H1 (cell line): ENCODE results near the gene ZSCAN22. TPM values are rescaled to one million over a fixed set of nuclear protein-coding genes. Genes with fewer than 3 reads are reported as not detected.

ENCODE experiments used
- CTCF ChIA-PET: fragments of 300-600 bp; sonication (Branson Sonifier 250); formaldehyde crosslinking; loops from one replicate; lab custom pipeline; 2021; ENCODE audit not compliant: partially characterized antibody; lab: Charles Lee
- POLR2A ChIA-PET: fragments of 300-600 bp; sonication (Branson Sonifier 250); formaldehyde crosslinking; loops from one replicate; lab custom pipeline; 2021; ENCODE audit warnings: inconsistent platforms; ENCODE audit not compliant: partially characterized antibody; lab: Charles Lee
- DNase-seq, 2 experiments: peaks; one replicate each; pipeline versions ENCODE4 v3.0.0 to v3.0.0-alpha.2; 2010 to 2022; ENCODE audit warnings: low spot score in 2 of 2, low read depth in 1 of 2, mixed read lengths in 1 of 2
- FAIRE-seq: peaks from 2 replicates; lab custom pipeline; 2011; peaks lifted over from hg19 to GRCh38; lab: Jason Lieb, UNC
- H2AFZ ChIP-seq: 2 replicates; pipeline ENCODE4 v1.8.1; 2012; ENCODE audit warnings: low read length, inconsistent platforms
- H2AK5ac ChIP-seq: 2 replicates; pipeline ENCODE4 v1.6.1; 2013; ENCODE audit warnings: low read depth, low read length
- H2BK120ac ChIP-seq: replicated peaks from 2 replicates; pipeline ENCODE3; 2013; ENCODE audit warnings: low read depth, low read length, inconsistent platforms
- H2BK12ac ChIP-seq: 2 replicates; pipeline ENCODE4 v1.6.1; 2013; ENCODE audit warnings: low read depth, low read length
- H2BK15ac ChIP-seq: 2 replicates; pipeline ENCODE4 v1.6.1; 2013; ENCODE audit warnings: low read length
- H2BK20ac ChIP-seq: 2 replicates; pipeline ENCODE4 v1.6.1; 2013; ENCODE audit warnings: low read length
- H2BK5ac ChIP-seq: 2 replicates; pipeline ENCODE4 v1.6.1; 2013; ENCODE audit warnings: low read depth, low read length
- H3K14ac ChIP-seq: 2 replicates; pipeline ENCODE4 v1.6.1; 2013; ENCODE audit warnings: inconsistent platforms; ENCODE audit not compliant: insufficient read length
- H3K18ac ChIP-seq: 2 replicates; pipeline ENCODE4 v1.6.1; 2013; ENCODE audit warnings: low read length; ENCODE audit errors: extremely low read depth
- H3K23ac ChIP-seq: 2 replicates; pipeline ENCODE4 v1.6.1; 2013; ENCODE audit warnings: inconsistent platforms; ENCODE audit not compliant: insufficient read length
- H3K23me2 ChIP-seq: 2 replicates; pipeline ENCODE4 v1.6.1; 2013; ENCODE audit warnings: low read depth, low read length
- H3K27ac ChIP-seq: 2 replicates; pipeline ENCODE4 v1.6.1; 2011; ENCODE audit warnings: low read depth, low read length, inconsistent platforms
- H3K27me3 ChIP-seq, 4 experiments: replicated peaks in 1 of 4; 1 replicate in 1 of 4; 2 replicates in 3 of 4; pipeline versions ENCODE4 v1.6.1 to v1.8.1; 2011 to 2013; ENCODE audit warnings: low read length in 3 of 4, mild to moderate bottlenecking in 3 of 4, inconsistent platforms in 2 of 4, mixed read lengths in 2 of 4, moderate library complexity in 1 of 4; ENCODE audit not compliant: control insufficient read depth in 3 of 4, insufficient read depth in 3 of 4; ENCODE audit errors: extremely low read depth in 1 of 4
- H3K36me3 ChIP-seq, 4 experiments: 2 replicates each; pipeline versions ENCODE4 v1.6.1 to v1.8.1; 2011 to 2013; ENCODE audit warnings: mild to moderate bottlenecking in 4 of 4, low read length in 3 of 4, moderate library complexity in 2 of 4, control low read depth in 1 of 4, inconsistent platforms in 1 of 4; ENCODE audit not compliant: insufficient read depth in 4 of 4, control insufficient read depth in 2 of 4
- H3K4ac ChIP-seq: replicated peaks from 2 replicates; pipeline ENCODE3; 2013; ENCODE audit warnings: low read length, low read depth, mixed read lengths, inconsistent platforms; ENCODE audit not compliant: insufficient read length
- H3K4me1 ChIP-seq, 4 experiments: replicated peaks in 1 of 4; 1 replicate in 1 of 4; 2 replicates in 3 of 4; pipeline versions ENCODE4 v1.6.1 to v1.8.1; 2011 to 2013; ENCODE audit warnings: low read length in 3 of 4, inconsistent platforms in 2 of 4, mixed read lengths in 1 of 4; ENCODE audit not compliant: insufficient read depth in 4 of 4, control insufficient read depth in 3 of 4
- H3K4me2 ChIP-seq, 2 experiments: 2 replicates each; pipeline versions ENCODE4 v1.6.1 to v1.8.1; 2011 to 2013; ENCODE audit warnings: low read depth in 2 of 2, low read length in 2 of 2, control low read depth in 1 of 2, inconsistent platforms in 1 of 2, mild to moderate bottlenecking in 1 of 2; ENCODE audit not compliant: insufficient read depth in 1 of 2
- H3K4me3 ChIP-seq, 4 experiments: fragments of 200-600, 300-600 bp in 1 of 4; sonication (generic), shearing (Covaris generic), sonication (Bioruptor Twin) in 1 of 4; 2 replicates each; pipeline versions ENCODE4 v1.5.1 to v1.8.1; 2011 to 2016; ENCODE audit warnings: low read length in 4 of 4, low read depth in 3 of 4, control low read depth in 2 of 4, inconsistent platforms in 2 of 4, mild to moderate bottlenecking in 2 of 4, mixed read lengths in 1 of 4, moderate library complexity in 1 of 4; ENCODE audit not compliant: insufficient read depth in 2 of 4; ENCODE audit errors: extremely low read depth in 1 of 4
- H3K56ac ChIP-seq: replicated peaks from 2 replicates; pipeline ENCODE3; 2013; ENCODE audit warnings: low read depth, mild to moderate bottlenecking, mixed read lengths, low read length, inconsistent platforms; ENCODE audit not compliant: insufficient read length
- H3K79me1 ChIP-seq: 2 replicates; pipeline ENCODE4 v1.6.1; 2013; ENCODE audit warnings: low read depth, low read length, control low read depth
- H3K79me2 ChIP-seq, 2 experiments: 2 replicates each; pipeline versions ENCODE4 v1.6.1 to v1.8.1; 2012 to 2013; ENCODE audit warnings: low read length in 2 of 2, mild to moderate bottlenecking in 2 of 2, inconsistent platforms in 1 of 2; ENCODE audit not compliant: insufficient read depth in 2 of 2, control insufficient read depth in 1 of 2
- H3K9ac ChIP-seq, 4 experiments: replicated peaks in 1 of 4; 1 replicate in 1 of 4; 2 replicates in 3 of 4; pipeline versions ENCODE4 v1.6.1 to v1.8.1; 2011 to 2013; ENCODE audit warnings: low read depth in 3 of 4, low read length in 3 of 4, control low read depth in 2 of 4, mild to moderate bottlenecking in 2 of 4, moderate library complexity in 2 of 4, inconsistent platforms in 1 of 4; ENCODE audit errors: extremely low read depth in 1 of 4
- H3K9me3 ChIP-seq, 2 experiments: 2 replicates each; pipeline versions ENCODE4 v1.6.1 to v1.8.1; 2012 to 2013; ENCODE audit warnings: mild to moderate bottlenecking in 2 of 2, moderate library complexity in 2 of 2, control low read depth in 1 of 2, inconsistent platforms in 1 of 2, low read depth in 1 of 2, low read length in 1 of 2, mixed read lengths in 1 of 2; ENCODE audit not compliant: insufficient read depth in 2 of 2
- H4K20me1 ChIP-seq, 2 experiments: replicated peaks in 1 of 2; 2 replicates each; pipeline versions ENCODE3 to v1.8.1; 2011 to 2013; ENCODE audit warnings: inconsistent platforms in 2 of 2, low read length in 2 of 2, mild to moderate bottlenecking in 1 of 2; ENCODE audit not compliant: insufficient read depth in 2 of 2, control insufficient read depth in 1 of 2
- H4K5ac ChIP-seq: 2 replicates; pipeline ENCODE4 v1.6.1; 2013; ENCODE audit warnings: low read length, low read depth, mixed read lengths, inconsistent platforms; ENCODE audit not compliant: insufficient read length
- H4K8ac ChIP-seq: 2 replicates; pipeline ENCODE4 v1.8.0; 2013; ENCODE audit warnings: mild to moderate bottlenecking, moderate library complexity, low read length, inconsistent platforms; ENCODE audit not compliant: insufficient read depth; ENCODE audit errors: extremely low read depth
- H4K91ac ChIP-seq: replicated peaks from 2 replicates; pipeline ENCODE3; 2013; ENCODE audit warnings: low read length, mixed read lengths, inconsistent platforms; ENCODE audit not compliant: insufficient read length
- BACH1 ChIP-seq: IDR thresholded peaks from 2 replicates; pipeline ENCODE4 v1.6.1; 2012; ENCODE audit warnings: low read length, improper control_type of control experiment
- CHD2 ChIP-seq: IDR thresholded peaks from 2 replicates; pipeline ENCODE4 v1.6.1; 2012; ENCODE audit warnings: low read length, improper control_type of control experiment
- CREB1 ChIP-seq: IDR thresholded peaks from 2 replicates; pipeline ENCODE4 v1.6.1; 2012; ENCODE audit warnings: inconsistent platforms
- CTBP2 ChIP-seq: IDR thresholded peaks from 2 replicates; pipeline ENCODE4 v1.7.0; 2011; ENCODE audit warnings: borderline replicate concordance, mild to moderate bottlenecking, moderate library complexity, mixed read lengths, low read length; ENCODE audit not compliant: insufficient read depth, insufficient read length
- CTCF ChIP-seq, 3 experiments: IDR thresholded peaks; 1 replicate in 2 of 3; 2 replicates in 1 of 3; pipeline versions ENCODE4 v1.5.1 to v1.6.1; 2011; ENCODE audit warnings: low read length in 3 of 3, mild to moderate bottlenecking in 3 of 3, inconsistent platforms in 2 of 3, low read depth in 1 of 3, moderate library complexity in 1 of 3; ENCODE audit not compliant: insufficient read depth in 1 of 3; ENCODE audit errors: control extremely low read depth in 1 of 3
- EGR1 ChIP-seq: IDR thresholded peaks from 2 replicates; pipeline ENCODE4 v1.6.1; 2011; ENCODE audit warnings: low read depth, low read length, borderline replicate concordance
- HDAC2 ChIP-seq, 2 experiments: fragments of 300-600 bp in 1 of 2; sonication (generic) in 1 of 2; IDR thresholded peaks; 2 replicates each; pipeline ENCODE4 v1.6.1; 2011 to 2012; ENCODE audit warnings: low read depth in 2 of 2, low read length in 2 of 2, mild to moderate bottlenecking in 2 of 2, moderate library complexity in 2 of 2, borderline replicate concordance in 1 of 2, inconsistent platforms in 1 of 2
- RBBP5 ChIP-seq: IDR thresholded peaks from 2 replicates; pipeline ENCODE4 v1.7.1; 2012; ENCODE audit warnings: low read depth, mild to moderate bottlenecking, inconsistent platforms, low read length, moderate library complexity, borderline replicate concordance
- RNF2 ChIP-seq: fragments of 200-900, 300-1000 bp; sonication (generic); IDR thresholded peaks from 2 replicates; pipeline ENCODE4 v1.7.1; 2016; ENCODE audit warnings: borderline replicate concordance, low read depth, mild to moderate bottlenecking, antibody characterized with exemption, low read length; ENCODE audit not compliant: poor library complexity, severe bottlenecking; ENCODE audit errors: missing control alignments
- SP1 ChIP-seq: IDR thresholded peaks from 2 replicates; pipeline ENCODE4 v1.6.1; 2011; ENCODE audit warnings: low read depth, low read length
- TAF1 ChIP-seq: IDR thresholded peaks from 2 replicates; pipeline ENCODE4 v1.6.1; 2011; ENCODE audit warnings: mild to moderate bottlenecking, low read depth, low read length
- WGBS, 2 experiments: shearing (Covaris generic) in 1 of 2; methylation state at CpG; one replicate each; pipeline versions ENCODE4 v1.1.6 to v1.1.7; 2013 to 2015; ENCODE audit warnings: low lambda C conversion rate in 2 of 2, mixed read lengths in 2 of 2, inconsistent platforms in 1 of 2, low coverage in 1 of 2, missing lambda C conversion rate in 1 of 2; ENCODE audit not compliant: insufficient replicate concordance in 2 of 2, insufficient coverage in 1 of 2, insufficient read length in 1 of 2; ENCODE audit errors: extremely low coverage in 1 of 2, missing lambda C conversion rate in 1 of 2; 5-methylcytosine and 5-hydroxymethylcytosine counted together
- polyA plus RNA-seq, 7 experiments: library from polyadenylated mRNA; depleted of rRNA in 3 of 7; stranded (reverse) in 5 of 7; unstranded in 2 of 7; fragments of >200 nt in 5 of 7; fragments of 200-250 nt in 2 of 7; gene quantifications; 1 replicate in 5 of 7; 2 replicates in 1 of 7; 4 replicates in 1 of 7; pipeline versions ENCODE4 v1.2.1 to v1.2.3, GENCODE V29; 2011 to 2013; ENCODE audit warnings: missing spikeins in 2 of 7, mixed read lengths in 2 of 7
- total RNA-seq: library from RNA; stranded (reverse); fragmentation: NEBNext Ultra II Directional; extraction: Animal tissue kit (Norgen Biotek cat#: 25700); gene quantifications from 2 replicates; pipeline ENCODE4 v1.2.1, GENCODE V29; 2021

ZSCAN22 gene
- total and polyA plus RNA-seq, 2 of the 8 experiments (the other 6 are each of a cell fraction or from before 2014, with no cell fraction given): 3.2 to 3.3 TPM

GRCh38 chr19:58296104-58296503 is 30.7 kb upstream of the ZSCAN22 start:
- Histone ChIP-seq H3K4ac (no peak overlapping the region), H4K5ac (no peak overlapping the region), H4K91ac (no peak overlapping the region), H3K56ac (no peak overlapping the region), H3K18ac (no peak overlapping the region), H2BK20ac (no peak overlapping the region), H3K27me3 (no peaks in the 10 kb centered on the region), H3K23ac (no peak overlapping the region), H3K4me1 (no peaks in the 10 kb centered on the region), H4K8ac (no peak overlapping the region), H2BK120ac (no peak overlapping the region), H3K4me3 (no peak overlapping the region), H4K20me1 (peaks cover 13 to 25% of the 10 kb centered on the region in 2 experiments), H3K9me3 (peaks cover 0 to 3% of the 10 kb centered on the region in 2 experiments; a peak in 1 of 4 replicates), H3K79me2 (peaks cover 0 to 34% of the 10 kb centered on the region in 2 experiments; a peak in 2 of 4 replicates), H2AFZ (no peak overlapping the region), H3K79me1 (peaks cover 14% of the 10 kb centered on the region), H3K23me2 (no peaks in the 10 kb centered on the region), H3K4me2 (no peak overlapping the region), H2BK12ac (no peak overlapping the region), H2BK5ac (no peak overlapping the region), H2AK5ac (no peak overlapping the region), H3K36me3 (peaks cover 23 to 70% (median 54%) of the 10 kb centered on the region in 4 experiments), H3K9ac (no peak overlapping the region), H2BK15ac (no peak overlapping the region), H3K27ac (no peak overlapping the region), H3K14ac (no peak overlapping the region)
- FAIRE-seq (no peak), DNase-seq (no peak)
- WGBS, 2 experiments: 96% methylated on average over 6 of the region's 7 CpGs; no CpG with 5 or more reads in 1 of the 2 experiments
- POLR2A ChIA-PET: interaction anchor here (1.2 to 2.9 kb wide), 4 partner anchors 10 to 68 kb away, joined by 3 to 9 read pairs (median 4); partner anchors contain the start of gene ZNF544
- CTCF ChIA-PET: interaction anchor here (0.6 to 2.7 kb wide), 3 partner anchors 11 to 116 kb away, joined by 3 to 7 read pairs (median 4); no protein-coding TSS in a partner anchor
- TF ChIP-seq BACH1 (no peak), CREB1 (no peak), EGR1 (no peak), RBBP5 (no peak), RNF2 (no peak), SP1 (no peak), HDAC2 (IDR thresholded peaks at IDR 0.05; ENCODE audit: borderline replicate concordance in 1 of 2, low read depth in 2 of 2, low read length in 2 of 2) (no peak), CTCF (IDR thresholded peaks at IDR 0.05; ENCODE audit: control extremely low read depth in 1 of 3, insufficient read depth in 1 of 3, low read depth in 1 of 3, low read length in 3 of 3) (no peak), TAF1 (no peak), CHD2 (no peak), CTBP2 (no peak)
